GM10248 (cell line): ENCODE results near the gene GPS2.

Experiments used
- CTCF ChIA-PET: fragments of 300-600 bp; sonication (Branson Sonifier 250); formaldehyde crosslinking; extraction: SDS; loops from one replicate; lab custom pipeline; 2021; ENCODE audit warnings: antibody characterized with exemption; lab: Yijun Ruan, JAX
- POLR2A ChIA-PET: fragments of 350-650 bp; sonication (Branson Sonifier 250); formaldehyde crosslinking; extraction: SDS; loops from one replicate; lab custom pipeline; 2020; ENCODE audit warnings: antibody characterized with exemption; lab: Yijun Ruan, JAX
- DNase-seq: peaks from one replicate; pipeline ENCODE4 v3.0.0; 2012; ENCODE audit errors: extremely low spot score
- CTCF ChIP-seq: IDR thresholded peaks from 2 replicates; pipeline ENCODE4 v1.5.1; 2012; ENCODE audit warnings: mild to moderate bottlenecking, low read depth; ENCODE audit errors: extremely low read depth, missing control alignments, control extremely low read depth

Gene GPS2

GRCh38 chr17:7351665-7352502, 36.7 kb upstream of the GPS2 start, which contains the start of gene KCTD11:
Gene KCTD11, plus strand, starts transcription at chr17:7352162.
- peak; percentile 57 for TF ChIP-seq CTCF
- ChIA-PET CTCF (interaction anchor here (1.5 to 8.1 kb wide), 4 partner anchors 15 to 208 kb away, joined by 3 to 62 read pairs (median 31); partner anchors contain the start of genes ACAP1, SENP3 and TNFSF13), POLR2A (interaction anchor here (1.0 kb wide), 1 partner anchor 52 kb away, joined by 6 read pairs; the partner anchor contains the start of gene TMEM256)
- DNase-seq, result peak; percentile 95

- POLR2A ChIA-PET, result interaction anchor here (0.7 to 1.6 kb wide), 2 partner anchors 12 to 19 kb away, joined by 3 to 4 read pairs; partner anchors contain the start of genes ACAP1 and NEURL4
- no peak for TF ChIP-seq CTCF
- DNase-seq, result no peak
- CTCF ChIA-PET, result interaction anchor here (1.0 to 8.1 kb wide), 7 partner anchors 7 to 212 kb away, joined by 3 to 62 read pairs (median 5); partner anchors contain the start of genes ACAP1 and SLC2A4
Measured at GRCh38 chr17:7348478-7349242, 33.5 kb upstream of the GPS2 start.

- CTCF ChIA-PET, result interaction anchor here (1.5 to 8.1 kb wide), 4 partner anchors 8 to 213 kb away, joined by 5 to 62 read pairs (median 6); partner anchors contain the start of gene ACAP1
- no peak for DNase-seq
- TF ChIP-seq CTCF, result no peak
- POLR2A ChIA-PET, result no interaction called here
Measured at GRCh38 chr17:7347630-7348477, 32.7 kb upstream of the GPS2 start.

GRCh38 chr17:7346761-7347614, 31.8 kb upstream of the GPS2 start:
- ChIA-PET CTCF (interaction anchor here (0.7 to 8.1 kb wide), 5 partner anchors 9 to 66 kb away, joined by 3 to 62 read pairs (median 5); partner anchors contain the start of genes ACAP1 and SLC2A4), POLR2A (no interaction called here)
- no peak for TF ChIP-seq CTCF
- DNase-seq, result no peak

GRCh38 chr17:7343250-7343649, 28.1 kb upstream of the GPS2 start:
- no peak for DNase-seq
- TF ChIP-seq CTCF, result no peak
- POLR2A ChIA-PET, result no interaction called here
- CTCF ChIA-PET, result interaction anchor here (1.2 to 4.0 kb wide), 4 partner anchors 13 to 218 kb away, joined by 3 to 15 read pairs (median 12); partner anchors contain the start of gene NEURL4
